Esophagus muscularis mucosa (tissue), 4 donors: ENCODE results near the gene MAPK9.

Source experiments
- CTCF ChIP-seq, 3 experiments: fragments of 200-600 bp in 2 of 3; fragments of 450-650 bp in 1 of 3; sonication (generic) in 2 of 3; IDR thresholded peaks; one replicate each; pipeline ENCODE4 v1.5.1; 2017 to 2019; ENCODE audit warnings: antibody characterized with exemption in 3 of 3, mild to moderate bottlenecking in 2 of 3, moderate library complexity in 1 of 3
- EP300 ChIP-seq: sonication (generic); formaldehyde crosslinking; IDR thresholded peaks from one replicate; pipeline ENCODE4 v1.6.1; 2017; ENCODE audit warnings: antibody characterized with exemption
- POLR2A ChIP-seq: fragments of 450-650 bp; IDR thresholded peaks from one replicate; pipeline ENCODE4 v1.6.1; 2017; ENCODE audit warnings: antibody characterized with exemption, moderate library complexity, mild to moderate bottlenecking, low read depth
- POLR2AphosphoS5 ChIP-seq, 2 donors: sonication (generic); formaldehyde crosslinking; IDR thresholded peaks; one replicate each; pipeline ENCODE4 v1.6.1; 2017; ENCODE audit warnings: antibody characterized with exemption in 2 of 2

GRCh38 chr5:180222056-180222455 is 69.8 kb downstream of the MAPK9 start:
- TF ChIP-seq CTCF (IDR thresholded peaks at IDR 0.05) (no peak), POLR2A (no peak), POLR2AphosphoS5 (IDR thresholded peaks at IDR 0.05) (no peak), EP300 (no peak)
